NB4 (cell line): ENCODE measurements around the gene CUTA.

ENCODE experiments used
- MYC ChIP-seq: IDR thresholded peaks from 2 replicates; pipeline ENCODE4 v1.6.1; 2011; ENCODE audit warnings: low read depth, low read length
- POLR2A ChIP-seq: IDR thresholded peaks from 2 replicates; pipeline ENCODE4 v1.6.1; 2011; ENCODE audit warnings: mild to moderate bottlenecking; ENCODE audit not compliant: insufficient read length; ENCODE audit errors: extremely low read depth
- TF ChIP-seq, protein P1 (sequence below): IDR thresholded peaks from one replicate; pipeline ENCODE4 v1.5.1; 2012; ENCODE audit warnings: low read depth, low read length
- TF ChIP-seq, protein P2 (sequence below): IDR thresholded peaks from 2 replicates; pipeline ENCODE4 v1.6.1; 2011; ENCODE audit warnings: low read depth, low read length

- TF ChIP-seq, protein P1, sequence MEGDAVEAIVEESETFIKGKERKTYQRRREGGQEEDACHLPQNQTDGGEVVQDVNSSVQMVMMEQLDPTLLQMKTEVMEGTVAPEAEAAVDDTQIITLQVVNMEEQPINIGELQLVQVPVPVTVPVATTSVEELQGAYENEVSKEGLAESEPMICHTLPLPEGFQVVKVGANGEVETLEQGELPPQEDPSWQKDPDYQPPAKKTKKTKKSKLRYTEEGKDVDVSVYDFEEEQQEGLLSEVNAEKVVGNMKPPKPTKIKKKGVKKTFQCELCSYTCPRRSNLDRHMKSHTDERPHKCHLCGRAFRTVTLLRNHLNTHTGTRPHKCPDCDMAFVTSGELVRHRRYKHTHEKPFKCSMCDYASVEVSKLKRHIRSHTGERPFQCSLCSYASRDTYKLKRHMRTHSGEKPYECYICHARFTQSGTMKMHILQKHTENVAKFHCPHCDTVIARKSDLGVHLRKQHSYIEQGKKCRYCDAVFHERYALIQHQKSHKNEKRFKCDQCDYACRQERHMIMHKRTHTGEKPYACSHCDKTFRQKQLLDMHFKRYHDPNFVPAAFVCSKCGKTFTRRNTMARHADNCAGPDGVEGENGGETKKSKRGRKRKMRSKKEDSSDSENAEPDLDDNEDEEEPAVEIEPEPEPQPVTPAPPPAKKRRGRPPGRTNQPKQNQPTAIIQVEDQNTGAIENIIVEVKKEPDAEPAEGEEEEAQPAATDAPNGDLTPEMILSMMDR, result no peak
- TF ChIP-seq, protein P2, sequence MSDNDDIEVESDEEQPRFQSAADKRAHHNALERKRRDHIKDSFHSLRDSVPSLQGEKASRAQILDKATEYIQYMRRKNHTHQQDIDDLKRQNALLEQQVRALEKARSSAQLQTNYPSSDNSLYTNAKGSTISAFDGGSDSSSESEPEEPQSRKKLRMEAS, result no peak
- no peak for TF ChIP-seq POLR2A
- TF ChIP-seq MYC, result no peak
Observed at GRCh38 chr6:33453393-33454008, 35.6 kb upstream of the CUTA start.
